HepG2 (cell line): ENCODE measurements around the gene ZDHHC13. TPM values are rescaled to one million over a fixed set of nuclear protein-coding genes. Genes with fewer than 3 reads are reported as not detected.
A peak's percentile ranks its signal among the peaks of the same experiment; 100 is the strongest.

Experiments
- ATAC-seq: fragments of 200-7000 bp; cut with Tn5 transposase; 3 replicates; pipeline ENCODE4 v1.9.1; 2020; ENCODE audit warnings: mild to moderate bottlenecking, moderate library complexity
- BruUV-seq: library from RNA; stranded (reverse); fragments of 400-500 nt; replicated peaks from 2 replicates; lab custom pipeline; 2021; lab: Mats Ljungman, UMichigan
- CTCF ChIA-PET: fragments of 300-600 bp; formaldehyde crosslinking; extraction: SDS; loops from one replicate; lab custom pipeline; 2021; ENCODE audit warnings: low total read pairs, inconsistent platforms, low intra/inter-chr PET ratio; lab: Yijun Ruan, JAX
- POLR2A ChIA-PET: fragments of 350-600 bp; sonication (Branson Sonifier 250); formaldehyde crosslinking; loops from one replicate; lab custom pipeline; 2020; ENCODE audit warnings: antibody characterized with exemption, inconsistent platforms; lab: Yijun Ruan, JAX
- DNase-seq: peaks from one replicate; pipeline ENCODE4 v3.0.0-alpha.2; 2015; ENCODE audit warnings: low spot score
- FAIRE-seq: peaks from 3 replicates; lab custom pipeline; 2011; peaks lifted over from hg19 to GRCh38; lab: Jason Lieb, UNC
- H2AFZ ChIP-seq: one replicate; pipeline ENCODE4 v1.6.1; 2011; ENCODE audit warnings: low read length, inconsistent platforms
- H3K27ac ChIP-seq: fragments of 300-600 bp; 3 replicates; pipeline ENCODE4 v1.8.0; 2011; ENCODE audit warnings: mixed run types, mild to moderate bottlenecking, mixed read lengths, low read length, inconsistent platforms; ENCODE audit not compliant: insufficient read depth; ENCODE audit errors: extremely low read length
- H3K27me3 ChIP-seq, 2 experiments: fragments of 200-600 bp in 1 of 2; 2 replicates in 1 of 2; 3 replicates in 1 of 2; pipeline versions ENCODE4 v1.6.0 to v1.8.0; 2011; ENCODE audit warnings: low read length in 2 of 2, mild to moderate bottlenecking in 2 of 2, moderate library complexity in 2 of 2, inconsistent platforms in 1 of 2; ENCODE audit not compliant: insufficient read depth in 2 of 2, control insufficient read depth in 1 of 2
- H3K36me3 ChIP-seq, 2 experiments: fragments of 200-600 bp in 1 of 2; replicated peaks in 1 of 2; 2 replicates in 1 of 2; 3 replicates in 1 of 2; pipeline versions ENCODE4 v1.5.1 to v1.8.0; 2011; ENCODE audit warnings: low read length in 2 of 2, inconsistent platforms in 1 of 2; ENCODE audit not compliant: insufficient read depth in 2 of 2, control insufficient read depth in 1 of 2
- H3K4me1 ChIP-seq: 2 replicates; pipeline ENCODE4 v1.5.1; 2012; ENCODE audit warnings: low read length, inconsistent platforms; ENCODE audit not compliant: insufficient read depth
- H3K4me2 ChIP-seq: 2 replicates; pipeline ENCODE4 v1.6.0; 2011; ENCODE audit warnings: low read depth, low read length, inconsistent platforms
- H3K4me3 ChIP-seq, 3 experiments: fragments of 200-600 bp in 1 of 3; sonication (generic), shearing (Covaris generic) in 1 of 3; replicated peaks in 1 of 3; 2 replicates each; pipeline ENCODE4 v1.5.1; 2011 to 2016; ENCODE audit warnings: low read length in 3 of 3, inconsistent platforms in 2 of 3, low read depth in 2 of 3, mild to moderate bottlenecking in 2 of 3, control low read depth in 1 of 3, mixed read lengths in 1 of 3; ENCODE audit not compliant: insufficient read depth in 1 of 3
- H3K79me2 ChIP-seq: one replicate; pipeline ENCODE4 v1.6.1; 2011; ENCODE audit warnings: low read length, inconsistent platforms; ENCODE audit not compliant: insufficient read depth
- H3K9ac ChIP-seq: 2 replicates; pipeline ENCODE4 v1.6.0; 2011; ENCODE audit warnings: mild to moderate bottlenecking, low read depth, low read length, inconsistent platforms; ENCODE audit not compliant: insufficient read depth
- H3K9me3 ChIP-seq: 2 replicates; pipeline ENCODE4 v1.5.1; 2012; ENCODE audit warnings: mild to moderate bottlenecking, low read length
- H4K20me1 ChIP-seq: 2 replicates; pipeline ENCODE4 v1.6.0; 2011; ENCODE audit warnings: inconsistent platforms, mild to moderate bottlenecking, low read length, moderate library complexity; ENCODE audit not compliant: insufficient read depth
- ARID5B ChIP-seq: IDR thresholded peaks from 2 replicates; pipeline ENCODE4 v1.4.0; 2020; ENCODE audit warnings: mild to moderate bottlenecking, missing genetic modification reagents
- CCAR2 ChIP-seq: fragments of 200-400 bp; formaldehyde crosslinking; optimal IDR thresholded peaks from 2 replicates; pipeline ENCODE3; 2018; ENCODE audit warnings: low read depth, mild to moderate bottlenecking, low read length, moderate library complexity
- HNRNPUL1 ChIP-seq: fragments of 200-400 bp; formaldehyde crosslinking; IDR thresholded peaks from 2 replicates; pipeline ENCODE4 v1.6.1; 2017; ENCODE audit warnings: low read depth, mild to moderate bottlenecking, low read length, moderate library complexity
- KDM6A ChIP-seq: IDR thresholded peaks from 2 replicates; pipeline ENCODE4 v1.6.1; 2016; ENCODE audit warnings: low read depth
- MTF1 ChIP-seq: sonication (generic); formaldehyde crosslinking; IDR thresholded peaks from 2 replicates; pipeline ENCODE4 v1.5.0; 2020; ENCODE audit warnings: missing genetic modification reagents
- NFAT5 ChIP-seq: sonication (generic); formaldehyde crosslinking; IDR thresholded peaks from 2 replicates; pipeline ENCODE4 v1.4.0; 2020; ENCODE audit warnings: missing genetic modification reagents
- YEATS2 ChIP-seq: sonication (generic); formaldehyde crosslinking; IDR thresholded peaks from 2 replicates; pipeline ENCODE4 v1.4.0; 2020; ENCODE audit warnings: missing genetic modification reagents, borderline replicate concordance
- ZNF670 ChIP-seq: sonication (generic); formaldehyde crosslinking; IDR thresholded peaks from 2 replicates; pipeline ENCODE4 v1.8.0; 2022; ENCODE audit warnings: mild to moderate bottlenecking, missing genetic modification reagents, borderline replicate concordance
- ZNF773 ChIP-seq: sonication (generic); formaldehyde crosslinking; IDR thresholded peaks from 2 replicates; pipeline ENCODE4 v1.4.0; 2020; ENCODE audit warnings: missing genetic modification reagents, borderline replicate concordance
- WGBS: methylation state at CpG from one replicate; pipeline ENCODE4 v1.1.6; 2017; ENCODE audit warnings: low lambda C conversion rate; 5-methylcytosine and 5-hydroxymethylcytosine counted together
- in situ Hi-C: cut with HindIII; loops from 2 replicates; pipeline ENCODE4 v1.10.0; 2017; ENCODE audit warnings: low pct_unique_long_range_greater_than_20kb; ENCODE audit not compliant: extremely low pct_ligation_motif_present
- intact Hi-C: fragments of 100-400 bp; cut with micrococcal nuclease; formaldehyde crosslinking; loops from one replicate; pipeline ENCODE4 v1.10.0; 2022; ENCODE audit not compliant: unreplicated experiment
- polyA plus RNA-seq, 8 experiments: library from polyadenylated mRNA; depleted of rRNA in 3 of 8; stranded (reverse) in 7 of 8; unstranded in 1 of 8; fragments of >200 nt; fragmentation: Illumina TruSeq in 4 of 8; extraction: Trizol in 4 of 8; gene quantifications; 2 replicates each; pipeline versions ENCODE4 v1.2.1 to v1.2.3, GENCODE V29; 2011 to 2016; ENCODE audit warnings: low read depth in 4 of 8, missing spikeins in 1 of 8, mixed read lengths in 1 of 8; ENCODE audit not compliant: insufficient read depth in 1 of 8
- total RNA-seq, 5 experiments: library from RNA; depleted of rRNA; stranded (reverse); fragments of >200 nt; fragmentation: Illumina TruSeq; extraction: Trizol; gene quantifications; 2 replicates each; pipeline ENCODE4 v1.2.3, GENCODE V29; 2016; ENCODE audit warnings: low read depth in 1 of 5

The ZDHHC13 gene
- total and polyA plus RNA-seq, 2 of the 13 experiments (the other 11 are each of a cell fraction or from before 2014, with no cell fraction given), result 10.9 to 11.8 TPM

- TF ChIP-seq ARID5B, result peak; percentile 35; the same call in 1 of the 2 replicates
Observed at GRCh38 chr11:19071255-19071654, 45.7 kb upstream of the ZDHHC13 start (continued).

GRCh38 chr11:19072464-19072863 is 44.5 kb upstream of the ZDHHC13 start:
- Histone ChIP-seq H3K79me2 (no peaks in the 10 kb centered on the region), H3K4me2 (no peak overlapping the region)
- CTCF ChIA-PET, result interaction anchor here (1.9 kb wide), 1 partner anchor 485 kb away, joined by 6 read pairs; no protein-coding TSS in a partner anchor

More at GRCh38 chr11:19072464-19072863, 44.5 kb upstream of the ZDHHC13 start:
- in situ Hi-C loops, result loop anchor here (5.0 to 10.0 kb wide), 3 partner anchors 485 to 832 kb away; no protein-coding TSS in a partner anchor
- POLR2A ChIA-PET, result no interaction called here
- FAIRE-seq (no peak), DNase-seq (no peak), ATAC-seq (no peak)
- 26% methylated on average over 5 of the region's 5 CpGs for WGBS
- Histone ChIP-seq H3K4me1 (no peaks in the 10 kb centered on the region), H3K9ac (no peak overlapping the region), H3K4me3 (no peak overlapping the region), H3K9me3 (no peaks in the 10 kb centered on the region), H3K27ac (no peak overlapping the region), H2AFZ (no peak overlapping the region), H4K20me1 (no peaks in the 10 kb centered on the region), H3K27me3 (peaks cover 2 to 19% of the 10 kb centered on the region in 2 experiments; a peak in 3 of 5 replicates), H3K36me3 (no peaks in the 10 kb centered on the region)
- no peak for TF ChIP-seq CCAR2
- TF ChIP-seq KDM6A, result no peak
- TF ChIP-seq NFAT5 (CRISPR knock-in tag), result no peak
- TF ChIP-seq MTF1 (CRISPR knock-in tag), result no peak
- no peak for TF ChIP-seq YEATS2 (CRISPR knock-in tag)
- TF ChIP-seq ZNF670 (CRISPR knock-in tag), result no peak
- no peak for TF ChIP-seq HNRNPUL1
- no peak for TF ChIP-seq ZNF773 (CRISPR knock-in tag)
- intact Hi-C loops, result loop anchor here (10.0 kb wide), 1 partner anchor 182 kb away; no protein-coding TSS in a partner anchor
- BruUV-seq, result no TSS peak
